Hematopoietic multipotent progenitor cell treated with erythropoietin and hydrocortisone succinate and interleukin-3 and kit ligand, for 8 days (in vitro differentiated cells): ENCODE data around the gene STRAP.
A peak's percentile ranks its signal among the peaks of the same experiment; 100 is the strongest.
"Not testable (repeated sequence)": the region's sequence is repeated elsewhere in the genome, so short reads cannot be mapped to it uniquely, and the experiment has no call there.

Source experiments
- DNase-seq: peaks from one replicate; pipeline ENCODE4 v3.0.0-alpha.2; 2015

STRAP gene

DNA sequence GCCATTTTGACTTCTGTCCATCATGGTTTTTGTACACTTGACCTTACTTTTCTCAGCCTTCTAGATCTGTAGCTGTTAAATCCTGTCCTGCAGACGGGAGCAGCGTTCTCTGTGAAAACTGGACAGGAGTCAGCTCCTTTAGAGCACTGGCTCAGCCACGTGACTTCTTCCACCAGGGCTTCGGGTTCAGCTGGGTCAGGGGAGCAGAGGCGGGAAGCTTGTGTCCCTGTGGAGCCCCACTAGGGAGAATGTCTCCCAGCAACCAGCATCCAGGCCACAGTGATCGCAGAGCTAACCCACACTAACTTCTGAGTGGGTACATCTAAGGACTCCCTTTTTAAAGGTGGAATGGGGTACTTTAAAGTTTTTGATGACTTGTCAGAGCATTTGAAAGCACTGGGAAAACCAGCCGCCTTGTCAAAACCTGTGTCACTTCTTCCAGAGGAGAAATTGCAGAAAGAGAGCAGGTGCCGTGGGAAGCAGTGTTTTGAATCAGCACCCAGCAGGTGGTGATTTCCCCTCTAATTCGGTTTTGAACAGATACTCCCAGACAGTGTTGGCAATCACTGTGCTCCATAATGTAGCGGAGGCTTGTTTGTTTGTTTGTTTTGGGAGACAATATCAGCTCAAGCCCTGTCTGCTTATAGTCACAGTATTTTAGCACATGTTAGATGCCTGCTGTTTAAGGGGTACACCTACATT lies 46.8 kb downstream of the STRAP start:
- DNase-seq = no peak

DNA sequence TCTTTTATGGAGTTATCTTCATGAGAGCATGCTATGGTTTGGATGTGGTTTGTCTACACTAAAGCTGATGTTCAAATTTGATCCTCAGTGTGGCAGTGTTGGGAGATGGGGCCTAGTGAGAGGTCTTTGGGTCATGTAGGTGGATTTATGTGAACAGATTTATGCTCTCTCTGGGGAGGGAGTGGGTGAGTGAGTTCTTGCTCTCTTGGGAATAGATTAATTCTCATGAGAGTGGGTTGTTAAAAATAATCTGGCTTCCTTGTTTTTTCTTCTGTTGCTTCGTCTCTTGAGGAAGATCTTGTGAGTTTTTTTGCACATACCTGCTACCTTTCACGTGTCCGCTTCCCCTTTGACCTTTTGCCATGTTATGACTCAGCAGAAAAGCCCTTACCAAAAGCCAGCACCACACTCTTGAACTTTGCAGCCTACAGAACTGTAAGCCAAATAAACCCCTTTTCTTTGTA lies 49.4 kb downstream of the STRAP start:
- peak; percentile 11 for DNase-seq

DNA sequence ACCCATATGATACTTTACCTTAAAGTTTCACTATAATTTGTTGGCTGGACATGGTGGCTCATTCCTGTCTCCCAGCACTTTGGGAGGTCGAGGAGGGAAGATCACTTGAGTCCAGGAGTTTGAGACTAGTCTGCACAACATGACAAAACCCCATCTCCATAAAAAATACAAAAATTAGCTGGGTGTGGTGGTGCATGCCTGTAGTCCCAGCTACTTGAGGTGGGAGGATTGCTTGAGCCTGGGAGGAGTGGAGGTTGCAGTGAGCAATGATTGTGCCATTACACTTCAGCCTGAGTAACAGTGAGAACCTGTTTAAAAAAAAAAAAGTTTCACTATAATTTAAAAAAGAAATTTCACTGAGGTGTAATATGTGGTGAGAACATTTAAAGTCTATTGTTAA lies 50.1 kb downstream of the STRAP start:
- no peak for DNase-seq

DNA sequence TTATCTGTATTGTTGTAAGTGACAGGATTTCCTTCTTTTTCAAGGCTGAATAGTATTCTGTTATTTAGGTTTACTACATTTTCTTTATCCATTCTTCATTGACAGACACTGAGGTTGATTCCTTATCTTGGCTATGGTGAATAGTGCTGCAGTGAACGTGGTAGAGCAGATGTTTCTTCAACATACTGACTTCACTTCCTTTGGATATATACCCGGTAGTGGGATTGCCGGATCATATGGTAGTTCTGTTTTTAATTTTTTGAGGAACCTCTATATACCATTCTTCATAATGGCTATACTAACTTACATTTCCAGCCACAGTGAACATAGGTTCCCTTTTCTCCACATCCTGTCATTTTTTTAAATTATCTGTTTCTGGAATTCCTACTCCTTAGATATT lies 50.8 kb downstream of the STRAP start:
- no peak for DNase-seq

GRCh38 chr12:15933751-15934150 lies 51.6 kb downstream of the STRAP start:
- no peak for DNase-seq

DNA sequence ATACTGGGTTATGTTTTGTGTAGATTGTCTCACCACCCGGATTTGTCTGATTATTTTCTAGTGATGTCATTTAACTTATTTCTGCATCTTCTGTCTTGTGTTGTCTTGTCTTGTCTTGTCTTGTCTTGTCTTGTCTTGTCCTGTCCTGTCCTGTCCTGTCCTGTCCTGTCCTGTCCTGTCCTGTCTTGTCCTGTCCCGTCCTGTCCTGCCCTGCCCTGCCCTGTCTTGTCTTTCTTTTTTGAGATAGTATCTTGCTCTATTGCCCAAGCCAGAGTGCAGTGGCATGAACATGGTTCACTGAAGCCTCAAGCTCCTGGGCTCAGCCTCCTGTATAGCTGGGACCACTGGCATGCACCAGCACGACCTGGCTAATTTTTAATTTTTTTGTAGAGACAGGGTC lies 54.6 kb downstream of the STRAP start:
- no peak for DNase-seq

DNA sequence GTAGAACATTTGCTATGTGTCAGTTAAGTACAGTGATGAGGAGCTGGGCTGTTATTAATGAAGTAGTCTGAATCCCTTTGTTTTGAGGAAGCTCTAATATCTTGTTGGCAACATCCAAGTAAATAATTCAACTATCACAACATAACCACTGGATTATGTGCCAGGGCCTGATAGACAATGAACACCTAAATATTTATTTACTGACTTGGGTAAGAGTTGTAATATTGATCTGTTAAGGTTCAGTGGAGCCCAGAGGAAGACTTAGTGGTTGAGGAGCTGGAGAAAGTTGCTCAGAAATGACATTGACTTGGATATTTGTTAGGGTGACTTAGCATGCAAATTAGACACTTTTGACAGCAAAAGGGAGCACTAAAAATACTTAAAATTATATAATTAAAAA lies 55.7 kb downstream of the STRAP start:
- no peak for DNase-seq

GRCh38 chr12:15939111-15939510 lies 56.9 kb downstream of the STRAP start:
- no peak for DNase-seq

- no peak for DNase-seq
These were observed 60.3 kb downstream of the STRAP start for GRCh38 chr12:15942475-15942874.

DNA sequence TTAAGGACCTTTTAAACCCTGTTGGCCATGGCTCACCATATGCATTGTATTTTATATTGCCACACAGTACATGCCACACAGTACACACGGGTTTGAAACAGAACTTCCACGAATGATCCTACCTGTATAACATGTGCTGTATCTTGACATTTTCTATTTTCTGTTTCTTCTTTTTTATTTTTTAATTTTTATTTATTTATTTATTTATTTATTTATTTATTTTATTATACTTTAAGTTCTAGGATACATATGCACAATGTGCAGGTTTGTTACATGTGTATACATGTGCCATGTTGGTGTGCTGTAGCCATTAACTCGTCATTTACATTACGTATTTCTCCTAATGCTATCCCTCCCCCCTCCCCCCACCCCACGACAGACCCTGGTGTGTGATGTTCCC lies 61.3 kb downstream of the STRAP start:
- not testable (repeated sequence) for DNase-seq

DNA sequence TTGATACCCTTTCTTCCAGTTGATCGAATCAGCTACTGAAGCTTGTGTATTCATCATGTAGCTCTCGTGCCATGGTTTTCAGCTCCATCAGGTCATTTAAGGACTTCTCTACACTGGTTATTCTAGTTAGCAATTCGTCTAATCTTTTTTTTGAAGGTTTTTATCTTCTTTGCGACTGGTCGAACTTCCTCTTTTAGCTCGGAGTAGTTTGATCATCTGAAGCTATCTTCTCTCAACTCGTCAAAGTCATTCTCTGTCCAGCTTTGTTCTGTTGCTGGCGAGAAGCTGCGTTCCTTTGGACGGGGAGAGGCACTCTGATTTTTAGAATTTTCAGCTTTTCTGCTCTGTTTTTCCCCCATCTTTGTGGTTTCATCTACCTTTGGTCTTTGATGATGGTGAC lies 66.3 kb downstream of the STRAP start:
- DNase-seq = not testable (repeated sequence)
